ENCODE measurements around the gene ALDH3B2.
"Not testable (repeated sequence)": the region's sequence is repeated elsewhere in the genome, so short reads cannot be mapped to it uniquely, and the experiment has no call there.

The ALDH3B2 gene

GRCh38 chr11:67674442-67674871 lies at the start of gene ALDH3B2:
ALDH3B2 (minus strand) TSS chr11:67674623; CDS start chr11:67666935, 7,688 bp downstream.
- no peak for DNase-seq

- not testable (repeated sequence) for DNase-seq
Observed at GRCh38 chr11:67723036-67723435, 48.6 kb upstream of the ALDH3B2 start.

GRCh38 chr11:67716226-67716625 lies 41.8 kb upstream of the ALDH3B2 start:
- not testable (repeated sequence) for DNase-seq

- DNase-seq: not testable (repeated sequence)
Observed at GRCh38 chr11:67715801-67716200, 41.4 kb upstream of the ALDH3B2 start.

- DNase-seq: not testable (repeated sequence)
Observed at GRCh38 chr11:67713892-67714509, 39.6 kb upstream of the ALDH3B2 start.

- not testable (repeated sequence) for DNase-seq
Observed at GRCh38 chr11:67711676-67712075, 37.3 kb upstream of the ALDH3B2 start.

- not testable (repeated sequence) for DNase-seq
Observed at GRCh38 chr11:67711212-67711611, 36.8 kb upstream of the ALDH3B2 start.

- not testable (repeated sequence) for DNase-seq
Observed at GRCh38 chr11:67709806-67710205, 35.4 kb upstream of the ALDH3B2 start.

- DNase-seq: no peak
Observed at GRCh38 chr11:67705264-67705663, 30.8 kb upstream of the ALDH3B2 start.

GRCh38 chr11:67704524-67704923 lies 30.1 kb upstream of the ALDH3B2 start:
- DNase-seq: no peak

- not testable (repeated sequence) for DNase-seq
Observed at GRCh38 chr11:67703709-67704108, 29.3 kb upstream of the ALDH3B2 start.

- DNase-seq: no peak
Observed at GRCh38 chr11:67700548-67701262, 26.3 kb upstream of the ALDH3B2 start.

GRCh38 chr11:67700141-67700540 lies 25.7 kb upstream of the ALDH3B2 start:
- DNase-seq: no peak

GRCh38 chr11:67699521-67699920 lies 25.1 kb upstream of the ALDH3B2 start:
- no peak for DNase-seq

- peak; percentile 1 for DNase-seq
Observed at GRCh38 chr11:67698247-67698646, 23.8 kb upstream of the ALDH3B2 start.

GRCh38 chr11:67697846-67698245 lies 23.4 kb upstream of the ALDH3B2 start:
- DNase-seq: no peak

GRCh38 chr11:67696998-67697397 lies 22.6 kb upstream of the ALDH3B2 start:
- DNase-seq: no peak

- no peak for DNase-seq
Observed at GRCh38 chr11:67695606-67696005, 21.2 kb upstream of the ALDH3B2 start.

- no peak for DNase-seq
Observed at GRCh38 chr11:67694875-67695555, 20.6 kb upstream of the ALDH3B2 start.

- DNase-seq: no peak
Observed at GRCh38 chr11:67691149-67691548, 16.7 kb upstream of the ALDH3B2 start.

- DNase-seq: no peak
Observed at GRCh38 chr11:67689178-67689577, 14.8 kb upstream of the ALDH3B2 start.

- no peak for DNase-seq
Observed at GRCh38 chr11:67687986-67688385, 13.6 kb upstream of the ALDH3B2 start.

GRCh38 chr11:67685641-67686332 lies 11.4 kb upstream of the ALDH3B2 start:
- DNase-seq: peak; percentile 13

Data from inflammatory macrophage treated with lipopolysaccharide for 4 hours (primary cell).